AG04449 (cell line): ENCODE data around the gene NUDC.

Source experiments
- CTCF ChIA-PET: fragments of 350-600 bp; formaldehyde crosslinking; extraction: SDS; loops from one replicate; lab custom pipeline; 2021; ENCODE audit warnings: antibody characterized with exemption; lab: Yijun Ruan, JAX
- POLR2A ChIA-PET: fragments of 400-600, 350-600 bp; formaldehyde crosslinking; extraction: SDS; loops from one replicate; lab custom pipeline; 2020; ENCODE audit warnings: antibody characterized with exemption, inconsistent platforms; lab: Yijun Ruan, JAX
- DNase-seq: peaks from one replicate; pipeline ENCODE4 v3.0.0-alpha.2; 2010; ENCODE audit warnings: low read depth, low spot score
- H3K4me3 ChIP-seq: 2 replicates; pipeline ENCODE4 v1.5.1; 2011; ENCODE audit warnings: low read depth, mild to moderate bottlenecking, control low read depth, low read length
- CTCF ChIP-seq: IDR thresholded peaks from one replicate; pipeline ENCODE4 v1.5.1; 2011; ENCODE audit warnings: mild to moderate bottlenecking, moderate library complexity, low read length, control low read depth, inconsistent platforms; ENCODE audit not compliant: insufficient read depth; ENCODE audit errors: missing control alignments

NUDC gene

GRCh38 chr1:26993237-26994019, 71.9 kb downstream of the NUDC start, which contains the start of gene TRNP1:
Gene TRNP1 (plus strand): TSS chr1:26993692. CDS start chr1:26993787, 95 bp downstream.
- CTCF ChIA-PET: interaction anchor here (1.8 to 9.7 kb wide), 7 partner anchors 7 to 102 kb away, joined by 5 to 122 read pairs (median 60); partner anchors contain the start of gene TENT5B
- H3K4me3 ChIP-seq: peak within 1 kb of the TSS; percentile 75
- TF ChIP-seq CTCF: no peak
- DNase-seq: no peak
- POLR2A ChIA-PET: interaction anchor here (0.7 to 2.3 kb wide), 7 partner anchors 11 to 106 kb away, joined by 3 to 7 read pairs (median 4); partner anchors contain the start of genes GPATCH3 and GPN2

GRCh38 chr1:26994020-26994786, 72.7 kb downstream of the NUDC start:
- TF ChIP-seq CTCF: no peak
- ChIA-PET CTCF (interaction anchor here (0.8 to 9.7 kb wide), 13 partner anchors 8 to 393 kb away, joined by 3 to 122 read pairs (median 9); partner anchors contain the start of gene TENT5B), POLR2A (interaction anchor here (0.6 to 2.3 kb wide), 7 partner anchors 11 to 145 kb away, joined by 3 to 7 read pairs (median 4); partner anchors contain the start of genes GPATCH3 and GPN2)
- peak overlapping the region; percentile 75 for H3K4me3 ChIP-seq
- no peak for DNase-seq

GRCh38 chr1:26994787-26995517, 73.4 kb downstream of the NUDC start:
- POLR2A ChIA-PET: interaction anchor here (0.9 to 2.3 kb wide), 3 partner anchors 33 to 144 kb away, joined by 3 to 7 read pairs (median 3); partner anchors contain the start of gene GPATCH3
- H3K4me3 ChIP-seq: peak overlapping the region; percentile 75
- no peak for DNase-seq

GRCh38 chr1:26996024-26996423, 74.5 kb downstream of the NUDC start:
- no peak for DNase-seq

More at GRCh38 chr1:26994787-26995517, 73.4 kb downstream of the NUDC start:
- no peak for TF ChIP-seq CTCF
- CTCF ChIA-PET: interaction anchor here (0.6 to 9.7 kb wide), 17 partner anchors 8 to 392 kb away, joined by 3 to 122 read pairs (median 5); partner anchors contain the start of gene TENT5B

More at GRCh38 chr1:26996024-26996423, 74.5 kb downstream of the NUDC start:
- no peak for TF ChIP-seq CTCF
- POLR2A ChIA-PET: interaction anchor here (1.2 kb wide), 1 partner anchor 159 kb away, joined by 3 read pairs; the partner anchor contains the start of gene SLC9A1
- H3K4me3 ChIP-seq: peak overlapping the region; percentile 23
- CTCF ChIA-PET: interaction anchor here (1.1 to 9.7 kb wide), 18 partner anchors 9 to 306 kb away, joined by 3 to 122 read pairs (median 10); partner anchors contain the start of genes GPN2 and TENT5B
